HT1080 (cell line): ENCODE measurements around the gene FABP1. TPM values are rescaled to one million over a fixed set of nuclear protein-coding genes. Genes with fewer than 3 reads are reported as not detected.

Experiments
- DNase-seq: peaks from one replicate; pipeline ENCODE4 v3.0.0-alpha.2; 2015; ENCODE audit warnings: low read depth
- total RNA-seq: library from RNA; depleted of rRNA; stranded (reverse); fragments of >200 nt; shearing (Covaris generic); gene quantifications from 2 replicates; pipeline ENCODE4 v1.2.3, GENCODE V29; 2014

Gene FABP1
- total RNA-seq, 1 experiment from 2014 or later: not detected

GRCh38 chr2:88115825-88116518, 11.9 kb downstream of the FABP1 start:
- no peak for DNase-seq

- no peak for DNase-seq
Observed at GRCh38 chr2:88114889-88115288, 13.0 kb downstream of the FABP1 start.

- DNase-seq: no peak
Observed at GRCh38 chr2:88113069-88113468, 14.8 kb downstream of the FABP1 start.

GRCh38 chr2:88110830-88111229, 17.0 kb downstream of the FABP1 start:
- DNase-seq: no peak

GRCh38 chr2:88108796-88109195, 19.1 kb downstream of the FABP1 start:
- no peak for DNase-seq

GRCh38 chr2:88100489-88100858, 27.4 kb downstream of the FABP1 start:
- DNase-seq: no peak

- no peak for DNase-seq
Observed at GRCh38 chr2:88099798-88100488, 27.9 kb downstream of the FABP1 start.

- no peak for DNase-seq
Observed at GRCh38 chr2:88098558-88098900, 29.3 kb downstream of the FABP1 start.

GRCh38 chr2:88097891-88098557, 29.8 kb downstream of the FABP1 start:
- DNase-seq: no peak

- DNase-seq: no peak
Observed at GRCh38 chr2:88097192-88097591, 30.7 kb downstream of the FABP1 start.

GRCh38 chr2:88096708-88097107, 31.2 kb downstream of the FABP1 start:
- DNase-seq: no peak

GRCh38 chr2:88095022-88095421, 32.8 kb downstream of the FABP1 start:
- no peak for DNase-seq

- DNase-seq: no peak
Observed at GRCh38 chr2:88092773-88093172, 35.1 kb downstream of the FABP1 start.

- no peak for DNase-seq
Observed at GRCh38 chr2:88091943-88092342, 35.9 kb downstream of the FABP1 start.

GRCh38 chr2:88090446-88091283, 37.2 kb downstream of the FABP1 start:
- no peak for DNase-seq

- DNase-seq: no peak
Observed at GRCh38 chr2:88088999-88089398, 38.9 kb downstream of the FABP1 start.

GRCh38 chr2:88087763-88088162, 40.1 kb downstream of the FABP1 start:
- DNase-seq: no peak

GRCh38 chr2:88087073-88087472, 40.8 kb downstream of the FABP1 start:
- no peak for DNase-seq

GRCh38 chr2:88086401-88086800, 41.5 kb downstream of the FABP1 start:
- no peak for DNase-seq

- DNase-seq: no peak
Observed at GRCh38 chr2:88085602-88086001, 42.3 kb downstream of the FABP1 start.

GRCh38 chr2:88085099-88085498, 42.8 kb downstream of the FABP1 start:
- no peak for DNase-seq

GRCh38 chr2:88082781-88083180, 45.1 kb downstream of the FABP1 start:
- no peak for DNase-seq
